Ovary (tissue), 3 donors: ENCODE measurements around the gene BIN2.

ENCODE experiments used
- EP300 ChIP-seq: sonication (generic); formaldehyde crosslinking; IDR thresholded peaks from one replicate; pipeline ENCODE4 v1.6.1; 2017; ENCODE audit warnings: antibody characterized with exemption
- POLR2A ChIP-seq: fragments of 450-650 bp; IDR thresholded peaks from one replicate; pipeline ENCODE4 v1.6.1; 2017; ENCODE audit warnings: antibody characterized with exemption, mild to moderate bottlenecking, moderate library complexity
- TF ChIP-seq, protein P1 (sequence below), 3 donors: fragments of 450-650 bp in 2 of 3; fragments of 200-600 bp in 1 of 3; IDR thresholded peaks; one replicate each; pipeline versions ENCODE4 v1.5.1 to v1.8.0; 2016 to 2022; ENCODE audit warnings: antibody characterized with exemption in 3 of 3, mild to moderate bottlenecking in 1 of 3
- donor health status: DM: no; HTN: no; CAD: no.

DNA sequence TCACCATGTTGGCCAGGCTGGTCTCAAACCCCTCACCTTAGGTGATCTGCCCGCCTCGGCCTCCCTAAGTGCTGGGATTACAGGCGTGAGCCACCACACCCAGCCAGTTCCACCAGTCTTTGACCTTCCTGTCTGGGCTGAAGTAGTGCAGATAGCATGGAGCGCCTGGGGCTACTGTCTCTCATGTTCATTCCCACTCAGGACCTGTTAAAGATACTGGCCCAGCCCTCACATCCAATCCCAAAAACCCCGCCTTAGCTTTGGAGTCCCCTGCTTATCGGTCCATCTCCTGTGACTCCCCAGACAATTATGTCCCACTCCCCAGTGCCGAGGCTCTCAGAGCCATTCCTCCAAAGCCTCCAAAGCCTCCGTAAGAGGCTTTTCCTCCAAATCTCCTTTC lies 34.5 kb upstream of the BIN2 start:
- TF ChIP-seq POLR2A = no peak
- TF ChIP-seq, protein P1, sequence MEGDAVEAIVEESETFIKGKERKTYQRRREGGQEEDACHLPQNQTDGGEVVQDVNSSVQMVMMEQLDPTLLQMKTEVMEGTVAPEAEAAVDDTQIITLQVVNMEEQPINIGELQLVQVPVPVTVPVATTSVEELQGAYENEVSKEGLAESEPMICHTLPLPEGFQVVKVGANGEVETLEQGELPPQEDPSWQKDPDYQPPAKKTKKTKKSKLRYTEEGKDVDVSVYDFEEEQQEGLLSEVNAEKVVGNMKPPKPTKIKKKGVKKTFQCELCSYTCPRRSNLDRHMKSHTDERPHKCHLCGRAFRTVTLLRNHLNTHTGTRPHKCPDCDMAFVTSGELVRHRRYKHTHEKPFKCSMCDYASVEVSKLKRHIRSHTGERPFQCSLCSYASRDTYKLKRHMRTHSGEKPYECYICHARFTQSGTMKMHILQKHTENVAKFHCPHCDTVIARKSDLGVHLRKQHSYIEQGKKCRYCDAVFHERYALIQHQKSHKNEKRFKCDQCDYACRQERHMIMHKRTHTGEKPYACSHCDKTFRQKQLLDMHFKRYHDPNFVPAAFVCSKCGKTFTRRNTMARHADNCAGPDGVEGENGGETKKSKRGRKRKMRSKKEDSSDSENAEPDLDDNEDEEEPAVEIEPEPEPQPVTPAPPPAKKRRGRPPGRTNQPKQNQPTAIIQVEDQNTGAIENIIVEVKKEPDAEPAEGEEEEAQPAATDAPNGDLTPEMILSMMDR (IDR thresholded peaks at IDR 0.05) = no peak
- no peak for TF ChIP-seq EP300
